Renal cortex interstitium (tissue), 11 donors: Measurements from ENCODE around the gene NCKAP5. TPM values are rescaled to one million over a fixed set of nuclear protein-coding genes. Genes with fewer than 3 reads are reported as not detected.

Experiments used
- DNase-seq, 11 donors: peaks; one replicate each; pipeline ENCODE4 v3.0.0-alpha.2; 2013; ENCODE audit warnings: low read depth in 9 of 11, low spot score in 4 of 11; ENCODE audit errors: extremely low read depth in 1 of 11
- polyA plus RNA-seq, 3 donors: library from polyadenylated mRNA; unstranded; fragments of 120-200 nt; gene quantifications; one replicate each; pipeline ENCODE4 v1.2.1, GENCODE V29; 2013; ENCODE audit not compliant: insufficient read length in 3 of 3

Gene NCKAP5
- polyA plus RNA-seq, 3 donors = 7.3 to 9.2 (median 7.7) TPM

- no peak for DNase-seq
Observed at GRCh38 chr2:132757002-132757589, 811.2 kb downstream of the NCKAP5 start.

GRCh38 chr2:132754867-132755472, 813.3 kb downstream of the NCKAP5 start:
- DNase-seq = no peak

DNA sequence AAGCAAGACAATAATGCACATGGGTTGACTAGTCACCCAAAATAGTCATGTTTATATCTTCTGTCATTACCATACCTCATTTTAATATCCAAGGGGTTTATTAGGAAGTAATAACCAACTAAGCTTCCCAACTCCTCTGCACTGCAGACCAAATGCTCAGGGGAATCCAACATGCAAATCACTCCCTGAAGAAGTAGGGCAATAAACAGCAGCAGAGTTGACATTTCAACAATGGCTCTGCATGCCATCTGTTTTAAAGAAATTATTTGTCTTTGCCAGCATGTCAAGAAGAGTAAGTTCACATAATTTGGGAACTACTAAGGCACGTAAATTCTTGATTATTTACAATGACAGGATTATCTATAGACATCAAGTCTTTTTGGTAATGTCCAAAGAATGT, 813.9 kb downstream of the NCKAP5 start:
- DNase-seq = no peak

DNA sequence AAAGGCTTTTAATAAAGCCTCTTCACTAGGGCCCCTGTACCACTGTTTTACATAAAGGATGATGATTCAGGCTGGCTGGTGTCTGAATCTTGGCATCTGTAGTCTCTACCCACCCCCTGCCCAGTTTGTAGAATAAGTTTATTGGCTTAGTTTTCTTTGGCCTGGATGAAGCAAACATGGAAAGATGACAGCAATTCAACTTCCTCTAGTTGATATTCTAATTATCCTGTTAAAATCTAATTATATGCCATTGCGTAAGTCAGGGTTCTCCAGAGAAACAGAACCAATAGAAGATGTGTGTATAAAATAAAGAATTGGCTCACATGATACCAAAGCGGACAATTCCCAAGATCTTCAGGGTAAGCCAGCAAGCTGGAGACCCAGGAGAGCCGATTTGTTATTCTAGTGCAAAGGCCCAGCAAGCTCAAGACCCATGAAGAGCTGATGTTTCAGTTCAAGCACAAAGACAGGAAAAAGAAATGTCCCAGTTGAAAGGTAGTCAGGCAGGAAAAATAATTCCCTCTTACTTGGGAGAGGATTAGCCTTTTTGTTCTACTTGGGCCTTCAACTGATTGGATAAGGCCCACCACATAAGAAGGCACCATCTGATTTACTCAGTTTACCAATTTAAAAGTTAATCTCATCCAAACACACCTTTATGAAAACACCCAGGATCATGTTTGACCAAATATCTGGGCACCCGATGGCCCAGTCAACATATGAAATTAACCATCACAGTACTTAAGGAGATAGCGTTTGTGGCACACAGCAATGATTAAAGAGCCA, 815.6 kb downstream of the NCKAP5 start:
- DNase-seq = no peak

GRCh38 chr2:132751836-132752235, 816.4 kb downstream of the NCKAP5 start:
- DNase-seq = no peak

DNA sequence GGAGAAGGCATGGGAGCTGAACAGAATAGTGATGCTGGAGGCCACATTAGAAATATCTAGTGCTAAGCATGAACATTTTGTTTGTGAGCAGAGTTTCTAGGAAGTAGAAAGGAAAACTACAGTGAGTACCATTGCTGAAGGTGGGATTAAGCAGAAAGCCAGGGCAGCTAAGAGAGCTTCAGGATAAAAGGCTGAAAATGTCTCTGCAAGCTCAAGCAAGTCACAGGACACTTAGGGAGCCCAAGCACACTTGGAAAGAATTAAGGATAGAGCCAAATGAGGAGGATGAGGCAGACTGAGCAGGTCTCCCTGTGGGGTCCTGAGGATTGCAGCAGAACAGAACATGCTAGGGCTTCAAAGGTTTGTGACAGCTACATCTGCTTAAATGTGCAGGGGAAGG, 817.7 kb downstream of the NCKAP5 start:
- DNase-seq = no peak

DNA sequence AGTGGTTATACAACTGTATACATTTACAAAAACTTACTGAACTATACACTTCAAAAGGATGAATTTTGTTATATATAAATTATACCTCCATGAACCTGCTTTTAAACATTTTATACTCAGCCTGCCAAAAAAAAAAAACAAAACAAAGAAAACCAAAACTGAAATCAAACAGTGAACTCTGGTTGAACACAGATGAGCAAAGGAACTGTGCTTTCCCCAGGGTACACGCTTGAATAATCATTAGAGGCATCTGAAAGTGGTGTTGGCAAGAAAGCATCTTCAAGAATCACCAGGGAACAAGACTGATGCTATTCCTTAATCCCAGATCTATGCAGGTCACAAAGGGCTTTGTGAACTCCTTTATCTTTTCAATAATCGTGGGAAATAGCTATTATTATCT, 821.2 kb downstream of the NCKAP5 start:
- no peak for DNase-seq

GRCh38 chr2:132741754-132742153, 826.5 kb downstream of the NCKAP5 start:
- DNase-seq = no peak

DNA sequence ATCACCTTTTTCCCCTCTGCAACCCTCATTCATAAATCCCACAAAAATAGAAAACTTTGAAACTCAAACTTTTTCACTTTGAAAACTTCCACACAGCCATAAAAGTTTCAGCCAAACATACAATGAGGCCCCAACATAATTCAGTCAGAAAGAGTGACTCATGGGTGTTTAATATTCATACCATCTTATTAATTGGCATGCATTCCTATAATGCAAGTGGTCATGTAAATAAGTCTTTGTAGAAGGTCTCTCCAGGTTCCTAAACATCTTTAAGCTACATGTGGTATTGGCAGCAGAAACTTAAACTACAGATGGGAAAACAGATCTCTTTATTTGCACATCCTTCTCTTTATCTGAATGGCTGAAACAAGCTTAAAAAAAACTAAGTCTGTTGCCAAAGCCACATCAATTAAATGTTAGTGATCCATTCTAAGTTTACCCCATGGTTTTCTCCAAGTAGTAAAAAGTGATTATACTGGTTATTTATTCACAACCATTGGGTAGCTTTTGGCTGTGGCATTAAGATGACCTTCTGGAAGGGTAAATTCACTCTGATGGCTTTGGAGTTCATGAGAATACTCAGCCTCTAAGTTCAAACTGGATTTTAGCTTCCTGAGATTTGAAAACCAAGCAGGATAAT, 828.1 kb downstream of the NCKAP5 start:
- DNase-seq = no peak

GRCh38 chr2:132738223-132738622, 830.0 kb downstream of the NCKAP5 start:
- DNase-seq = no peak

DNA sequence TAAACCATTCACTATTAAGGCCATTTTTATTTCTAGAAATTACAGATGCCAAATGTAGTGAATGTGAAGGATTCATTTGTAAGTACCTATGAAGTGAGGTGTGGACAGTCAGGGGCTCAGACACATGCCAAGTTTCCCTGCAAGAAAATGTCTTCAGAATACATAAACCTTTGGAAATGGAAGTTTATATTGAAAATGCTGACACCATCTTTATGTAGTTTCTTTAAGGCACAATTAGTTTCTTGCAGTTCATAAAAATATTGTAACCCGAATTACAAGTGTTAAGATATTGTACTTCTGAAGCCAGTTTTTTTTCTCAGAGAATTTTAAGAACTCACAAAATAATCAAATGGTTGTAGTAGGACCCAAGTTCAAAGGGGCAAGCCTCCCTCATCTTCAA, 832.2 kb downstream of the NCKAP5 start:
- DNase-seq = no peak

DNA sequence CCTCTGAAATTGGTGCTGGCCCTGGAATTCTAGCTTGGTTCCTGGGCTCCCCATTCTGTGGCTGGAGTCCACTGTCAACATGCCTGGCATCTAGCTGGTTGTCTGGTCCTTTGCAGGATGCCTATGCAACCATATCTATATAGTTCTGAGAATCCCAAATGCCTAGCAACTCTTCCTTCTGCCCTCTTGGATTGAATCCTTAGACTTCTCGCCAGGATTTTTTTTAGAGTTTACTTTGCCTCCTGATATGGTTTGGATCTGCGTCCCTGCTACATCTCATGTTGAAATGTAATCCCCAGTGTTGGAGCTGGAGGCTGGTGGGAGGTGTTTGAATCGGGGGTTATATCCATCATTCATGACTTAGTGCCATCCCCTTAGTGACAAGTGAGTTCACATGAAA, 833.3 kb downstream of the NCKAP5 start:
- DNase-seq = no peak

- no peak for DNase-seq
Observed at GRCh38 chr2:132733094-132733493, 835.2 kb downstream of the NCKAP5 start.

- no peak for DNase-seq
Observed at GRCh38 chr2:132732694-132733093, 835.6 kb downstream of the NCKAP5 start.

DNA sequence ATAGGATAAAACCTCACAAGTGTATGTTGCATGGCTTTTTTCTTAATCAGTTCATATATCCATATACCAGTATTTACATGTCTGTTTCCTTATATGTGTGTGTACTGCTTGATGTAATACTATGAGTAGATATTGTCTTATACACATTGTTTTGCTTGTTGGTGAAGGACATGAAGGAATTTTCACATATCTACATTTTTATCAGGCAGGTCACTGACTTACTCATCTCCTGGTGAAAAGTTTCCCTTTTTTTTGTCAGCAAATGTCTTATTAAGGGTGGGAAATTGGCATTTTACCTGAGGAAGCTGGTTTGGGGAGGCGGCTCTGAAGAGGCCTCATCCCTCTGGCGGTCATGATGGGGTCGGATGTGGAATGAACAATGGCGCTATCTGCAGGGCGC, 836.8 kb downstream of the NCKAP5 start:
- DNase-seq = no peak

GRCh38 chr2:132730611-132731010, 837.7 kb downstream of the NCKAP5 start:
- no peak for DNase-seq

DNA sequence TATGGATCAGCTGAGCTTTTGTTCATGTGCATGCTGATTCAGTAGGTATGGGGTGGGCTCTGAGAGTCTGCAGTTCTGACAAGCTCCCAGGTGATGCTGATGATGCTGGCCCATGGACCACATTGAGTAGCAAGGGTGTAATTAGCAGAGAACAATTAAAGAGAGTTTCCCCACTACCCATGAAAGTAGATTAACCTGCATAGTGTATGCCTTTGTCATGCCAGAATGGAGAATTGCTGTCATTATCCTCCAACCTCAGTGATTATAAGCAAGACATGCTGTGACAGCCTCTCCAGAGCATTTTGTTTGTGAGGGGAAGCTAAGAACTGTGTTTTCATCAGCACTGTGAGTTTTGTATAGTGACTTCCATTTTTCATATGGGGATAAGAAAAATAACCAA, 838.7 kb downstream of the NCKAP5 start:
- no peak for DNase-seq

GRCh38 chr2:132726155-132726554, 842.1 kb downstream of the NCKAP5 start:
- DNase-seq = no peak

GRCh38 chr2:132725748-132726147, 842.5 kb downstream of the NCKAP5 start:
- DNase-seq = no peak

GRCh38 chr2:132725148-132725547, 843.1 kb downstream of the NCKAP5 start:
- DNase-seq = no peak
